Measurements from ENCODE around the gene GPC3. TPM values are rescaled to one million over a fixed set of nuclear protein-coding genes. Genes with fewer than 3 reads are reported as not detected.

The GPC3 gene
- total and polyA plus RNA-seq, 8 donors: 0.46 to 137 (median 4.4) TPM

- no peaks in the 10 kb centered on the region for H3K36me3 ChIP-seq
- H3K4me3 ChIP-seq: no peak overlapping the region
- H3K9me3 ChIP-seq: no peaks in the 10 kb centered on the region
- WGBS, 5 donors: 34 to 73% (median 54%) methylated on average over 4 of the region's 4 CpGs
- peak in 1 of 2 donors; percentile 14 for DNase-seq
- TF ChIP-seq POLR2AphosphoS5 (IDR thresholded peaks at IDR 0.05): no peak
- TF ChIP-seq EP300 (IDR thresholded peaks at IDR 0.05): no peak
- TF ChIP-seq POLR2A (IDR thresholded peaks at IDR 0.05): no peak
- TF ChIP-seq, protein P1, sequence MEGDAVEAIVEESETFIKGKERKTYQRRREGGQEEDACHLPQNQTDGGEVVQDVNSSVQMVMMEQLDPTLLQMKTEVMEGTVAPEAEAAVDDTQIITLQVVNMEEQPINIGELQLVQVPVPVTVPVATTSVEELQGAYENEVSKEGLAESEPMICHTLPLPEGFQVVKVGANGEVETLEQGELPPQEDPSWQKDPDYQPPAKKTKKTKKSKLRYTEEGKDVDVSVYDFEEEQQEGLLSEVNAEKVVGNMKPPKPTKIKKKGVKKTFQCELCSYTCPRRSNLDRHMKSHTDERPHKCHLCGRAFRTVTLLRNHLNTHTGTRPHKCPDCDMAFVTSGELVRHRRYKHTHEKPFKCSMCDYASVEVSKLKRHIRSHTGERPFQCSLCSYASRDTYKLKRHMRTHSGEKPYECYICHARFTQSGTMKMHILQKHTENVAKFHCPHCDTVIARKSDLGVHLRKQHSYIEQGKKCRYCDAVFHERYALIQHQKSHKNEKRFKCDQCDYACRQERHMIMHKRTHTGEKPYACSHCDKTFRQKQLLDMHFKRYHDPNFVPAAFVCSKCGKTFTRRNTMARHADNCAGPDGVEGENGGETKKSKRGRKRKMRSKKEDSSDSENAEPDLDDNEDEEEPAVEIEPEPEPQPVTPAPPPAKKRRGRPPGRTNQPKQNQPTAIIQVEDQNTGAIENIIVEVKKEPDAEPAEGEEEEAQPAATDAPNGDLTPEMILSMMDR (IDR thresholded peaks at IDR 0.05): no peak
- H3K27ac ChIP-seq: no peak overlapping the region
- H3K4me1 ChIP-seq: no peaks in the 10 kb centered on the region
- H3K27me3 ChIP-seq: peaks cover 0 to 5% (median 4%) of the 10 kb centered on the region in 3 donors
- intact Hi-C loops (cut with DNase I; ENCODE audit: low total_unique reads): no loop called here
Observed at GRCh38 chrX:133749370-133749769, 236.0 kb downstream of the GPC3 start.

- intact Hi-C loops (cut with DNase I; ENCODE audit: low total_unique reads): no loop called here
- H3K4me1 ChIP-seq: no peaks in the 10 kb centered on the region
- H3K27ac ChIP-seq: no peak overlapping the region
- TF ChIP-seq, protein P1 (IDR thresholded peaks at IDR 0.05): no peak
- no peak for TF ChIP-seq POLR2A (IDR thresholded peaks at IDR 0.05)
- TF ChIP-seq POLR2AphosphoS5 (IDR thresholded peaks at IDR 0.05): no peak
- TF ChIP-seq EP300 (IDR thresholded peaks at IDR 0.05): no peak
- no peaks in the 10 kb centered on the region for H3K9me3 ChIP-seq
- H3K4me3 ChIP-seq: no peak overlapping the region
- H3K36me3 ChIP-seq: no peaks in the 10 kb centered on the region
- no peak for DNase-seq
- 79 to 89% (median 85%) methylated on average over 2 of the region's 2 CpGs for WGBS, 5 donors
- peaks cover 0 to 5% (median 4%) of the 10 kb centered on the region in 3 donors for H3K27me3 ChIP-seq
Observed at GRCh38 chrX:133747196-133747595, 238.2 kb downstream of the GPC3 start.

GRCh38 chrX:133746593-133746992 lies 238.8 kb downstream of the GPC3 start:
- intact Hi-C loops (cut with DNase I; ENCODE audit: low total_unique reads): no loop called here
- H3K4me3 ChIP-seq: no peak overlapping the region
- no peaks in the 10 kb centered on the region for H3K4me1 ChIP-seq
- TF ChIP-seq, protein P1 (IDR thresholded peaks at IDR 0.05): no peak
- TF ChIP-seq POLR2AphosphoS5 (IDR thresholded peaks at IDR 0.05): no peak
- TF ChIP-seq EP300 (IDR thresholded peaks at IDR 0.05): no peak
- no peak for TF ChIP-seq POLR2A (IDR thresholded peaks at IDR 0.05)
- no peak overlapping the region for H3K27ac ChIP-seq
- 38 to 64% (median 50%) methylated on average over 1 of the region's 1 CpG for WGBS, 5 donors
- no peaks in the 10 kb centered on the region for H3K36me3 ChIP-seq
- H3K9me3 ChIP-seq: no peaks in the 10 kb centered on the region
- peaks cover 0 to 5% (median 4%) of the 10 kb centered on the region in 3 donors for H3K27me3 ChIP-seq
- no peak for DNase-seq

- H3K4me3 ChIP-seq: no peak overlapping the region
- no peaks in the 10 kb centered on the region for H3K4me1 ChIP-seq
- DNase-seq: peak in 1 of 2 donors; percentile 5
- no peak overlapping the region for H3K27ac ChIP-seq
- intact Hi-C loops (cut with DNase I; ENCODE audit: low total_unique reads): no loop called here
- H3K27me3 ChIP-seq: peaks cover 0 to 5% (median 4%) of the 10 kb centered on the region in 3 donors
- H3K36me3 ChIP-seq: no peaks in the 10 kb centered on the region
- no peak for TF ChIP-seq POLR2AphosphoS5 (IDR thresholded peaks at IDR 0.05)
- TF ChIP-seq EP300 (IDR thresholded peaks at IDR 0.05): no peak
- TF ChIP-seq POLR2A (IDR thresholded peaks at IDR 0.05): no peak
- TF ChIP-seq, protein P1 (IDR thresholded peaks at IDR 0.05): no peak
- H3K9me3 ChIP-seq: no peaks in the 10 kb centered on the region
Observed at GRCh38 chrX:133745349-133745748, 240.0 kb downstream of the GPC3 start.

Measured in stomach (tissue), 9 donors.